ENCODE data around the gene PHF12. TPM values are rescaled to one million over a fixed set of nuclear protein-coding genes. Genes with fewer than 3 reads are reported as not detected.

PHF12 gene
- total RNA-seq, 1 donor from 2014 or later: 69.3 TPM

DNA sequence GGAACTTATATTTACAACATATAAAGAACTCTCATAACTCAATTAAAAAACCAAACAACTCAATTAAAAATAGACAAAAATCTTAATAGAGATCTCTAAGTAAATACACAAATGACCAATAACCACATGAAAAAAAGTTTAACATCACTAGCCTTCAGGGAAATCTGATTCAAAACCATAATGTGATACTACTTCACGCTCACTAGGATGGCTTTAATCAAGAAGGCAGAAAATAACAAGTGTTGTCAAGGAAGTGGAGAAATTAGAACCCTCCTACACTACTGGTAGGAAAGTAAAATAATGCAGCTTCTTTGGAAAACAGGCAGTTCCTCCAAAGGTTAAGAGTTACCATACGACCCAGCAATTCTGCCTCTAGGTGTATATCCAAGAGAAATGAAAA lies 8.4 kb downstream of the PHF12 start:
- Mint-ChIP-seq H3K27me3 (ENCODE audit: low read depth) (no peaks in the 10 kb centered on the region), H3K4me1 (peaks cover 19% of the 10 kb centered on the region), H3K9me3 (no peaks in the 10 kb centered on the region), H3K4me3 (no peak overlapping the region), H3K27ac (no peak overlapping the region), H3K36me3 (peaks cover 16% of the 10 kb centered on the region)
- TF ChIP-seq, protein P1, sequence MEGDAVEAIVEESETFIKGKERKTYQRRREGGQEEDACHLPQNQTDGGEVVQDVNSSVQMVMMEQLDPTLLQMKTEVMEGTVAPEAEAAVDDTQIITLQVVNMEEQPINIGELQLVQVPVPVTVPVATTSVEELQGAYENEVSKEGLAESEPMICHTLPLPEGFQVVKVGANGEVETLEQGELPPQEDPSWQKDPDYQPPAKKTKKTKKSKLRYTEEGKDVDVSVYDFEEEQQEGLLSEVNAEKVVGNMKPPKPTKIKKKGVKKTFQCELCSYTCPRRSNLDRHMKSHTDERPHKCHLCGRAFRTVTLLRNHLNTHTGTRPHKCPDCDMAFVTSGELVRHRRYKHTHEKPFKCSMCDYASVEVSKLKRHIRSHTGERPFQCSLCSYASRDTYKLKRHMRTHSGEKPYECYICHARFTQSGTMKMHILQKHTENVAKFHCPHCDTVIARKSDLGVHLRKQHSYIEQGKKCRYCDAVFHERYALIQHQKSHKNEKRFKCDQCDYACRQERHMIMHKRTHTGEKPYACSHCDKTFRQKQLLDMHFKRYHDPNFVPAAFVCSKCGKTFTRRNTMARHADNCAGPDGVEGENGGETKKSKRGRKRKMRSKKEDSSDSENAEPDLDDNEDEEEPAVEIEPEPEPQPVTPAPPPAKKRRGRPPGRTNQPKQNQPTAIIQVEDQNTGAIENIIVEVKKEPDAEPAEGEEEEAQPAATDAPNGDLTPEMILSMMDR (IDR thresholded peaks at IDR 0.05; ENCODE audit: unreplicated experiment): no peak
- no peak for DNase-seq (ENCODE audit: low spot score in 2 of 2, unreplicated experiment in 2 of 2)

DNA sequence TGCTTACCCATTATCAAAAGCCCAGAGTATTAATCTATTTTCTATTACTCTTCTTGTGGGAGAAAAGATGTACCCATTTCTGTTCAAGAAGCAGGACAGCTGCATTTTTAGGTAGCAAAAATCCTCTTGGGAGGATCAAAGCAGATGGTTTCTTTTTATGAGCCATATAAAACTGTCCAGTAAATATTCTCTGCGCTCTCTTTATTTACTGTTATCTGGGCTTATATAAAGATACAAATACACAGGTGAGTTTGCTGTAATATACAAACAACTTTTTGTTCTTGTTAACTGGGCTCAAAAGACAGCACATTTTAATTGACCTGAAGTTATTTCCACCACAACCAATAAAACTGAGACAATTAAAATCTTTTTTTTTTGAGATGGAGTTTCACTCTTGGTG lies 10.1 kb downstream of the PHF12 start:
- H3K27ac Mint-ChIP-seq: no peak overlapping the region
- peaks cover 14% of the 10 kb centered on the region for H3K4me1 Mint-ChIP-seq
- no peak for DNase-seq (ENCODE audit: low spot score in 2 of 2, unreplicated experiment in 2 of 2)

DNA sequence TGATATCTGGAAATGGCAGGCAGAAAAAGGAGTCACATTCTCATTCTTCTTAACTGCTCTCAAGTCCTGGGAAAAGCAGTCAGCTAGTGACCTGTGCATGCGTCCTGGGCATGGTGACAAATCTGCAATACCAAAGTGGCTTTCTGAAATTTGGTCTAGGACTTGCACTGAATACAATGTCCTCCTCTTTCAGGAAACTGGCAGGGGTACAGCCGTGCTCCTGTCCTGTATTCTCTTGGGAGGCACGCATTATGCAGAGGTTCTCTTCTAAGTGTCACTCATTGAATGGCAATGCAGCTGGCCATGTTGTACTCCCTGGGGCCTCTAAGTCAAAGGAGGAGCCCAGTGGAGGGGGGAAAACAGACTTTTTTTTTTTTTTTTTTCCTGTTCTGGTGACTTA lies 10.6 kb downstream of the PHF12 start:
- TF ChIP-seq, protein P1 (IDR thresholded peaks at IDR 0.05; ENCODE audit: unreplicated experiment): no peak
- H3K27ac Mint-ChIP-seq: no peak overlapping the region

More for the DNA sequence above, 10.1 kb downstream of the PHF12 start:
- H3K27me3 Mint-ChIP-seq (ENCODE audit: low read depth): no peaks in the 10 kb centered on the region
- no peak overlapping the region for H3K4me3 Mint-ChIP-seq
- peaks cover 16% of the 10 kb centered on the region for H3K36me3 Mint-ChIP-seq
- no peaks in the 10 kb centered on the region for H3K9me3 Mint-ChIP-seq
- TF ChIP-seq, protein P1 (IDR thresholded peaks at IDR 0.05; ENCODE audit: unreplicated experiment): no peak

DNA sequence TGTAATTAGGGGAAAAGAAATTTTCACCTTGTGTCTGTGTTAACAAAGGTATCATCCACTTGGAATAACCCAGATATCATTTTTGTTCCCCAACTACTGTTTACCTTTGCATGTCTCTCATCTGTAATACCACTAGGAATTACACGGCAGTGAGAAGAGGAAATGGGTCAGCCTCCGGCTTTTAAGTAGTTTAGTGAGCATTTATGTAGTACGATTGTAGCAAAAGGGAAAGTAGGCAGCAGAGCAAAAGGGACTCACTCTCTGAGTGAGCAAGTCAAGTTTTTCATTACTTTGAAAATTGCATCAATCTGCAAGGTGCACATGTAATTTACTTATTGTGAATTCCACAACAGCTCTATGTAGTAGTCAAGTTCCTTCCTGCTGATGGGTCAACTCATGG lies 11.2 kb downstream of the PHF12 start:
- H3K36me3 Mint-ChIP-seq: peaks cover 9% of the 10 kb centered on the region
- no peak overlapping the region for H3K27ac Mint-ChIP-seq
- H3K4me1 Mint-ChIP-seq: peaks cover 7% of the 10 kb centered on the region
- TF ChIP-seq, protein P1 (IDR thresholded peaks at IDR 0.05; ENCODE audit: unreplicated experiment): no peak
- H3K4me3 Mint-ChIP-seq: no peak overlapping the region
- no peaks in the 10 kb centered on the region for H3K27me3 Mint-ChIP-seq (ENCODE audit: low read depth)
- no peaks in the 10 kb centered on the region for H3K9me3 Mint-ChIP-seq
- DNase-seq (ENCODE audit: low spot score in 2 of 2, unreplicated experiment in 2 of 2): no peak

More for the DNA sequence above, 10.6 kb downstream of the PHF12 start:
- no peak for DNase-seq (ENCODE audit: low spot score in 2 of 2, unreplicated experiment in 2 of 2)
- no peaks in the 10 kb centered on the region for H3K27me3 Mint-ChIP-seq (ENCODE audit: low read depth)
- no peaks in the 10 kb centered on the region for H3K9me3 Mint-ChIP-seq
- H3K4me3 Mint-ChIP-seq: no peak overlapping the region
- H3K36me3 Mint-ChIP-seq: peaks cover 14% of the 10 kb centered on the region
- H3K4me1 Mint-ChIP-seq: peaks cover 12% of the 10 kb centered on the region

DNA sequence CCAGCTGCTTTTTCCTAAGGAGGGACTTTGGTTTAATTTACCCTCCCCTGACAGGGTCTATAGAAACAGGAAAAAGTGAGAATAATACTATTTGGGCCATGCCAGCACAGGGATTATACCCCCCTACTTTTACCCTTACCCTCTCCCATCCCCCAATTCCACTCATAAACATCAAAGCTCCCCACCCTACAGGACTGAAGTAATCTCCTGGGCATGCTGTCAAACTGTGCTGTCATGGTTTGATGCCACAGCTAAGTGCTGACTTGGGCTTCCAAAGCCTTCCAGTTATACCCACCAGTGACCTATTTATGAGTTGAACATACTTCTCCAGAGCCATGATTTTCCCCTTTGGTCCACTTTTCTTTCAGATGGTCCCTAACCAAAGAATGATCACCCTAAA lies 12.8 kb downstream of the PHF12 start:
- no peak overlapping the region for H3K4me3 Mint-ChIP-seq
- no peaks in the 10 kb centered on the region for H3K27me3 Mint-ChIP-seq (ENCODE audit: low read depth)
- TF ChIP-seq, protein P1 (IDR thresholded peaks at IDR 0.05; ENCODE audit: unreplicated experiment): no peak
- no peak for DNase-seq (ENCODE audit: low spot score in 2 of 2, unreplicated experiment in 2 of 2)
- peaks cover 8% of the 10 kb centered on the region for H3K36me3 Mint-ChIP-seq
- peaks cover 4% of the 10 kb centered on the region for H3K4me1 Mint-ChIP-seq
- H3K9me3 Mint-ChIP-seq: no peaks in the 10 kb centered on the region
- no peak overlapping the region for H3K27ac Mint-ChIP-seq

Data from mesothelial cell of epicardium (in vitro differentiated cells).